DND-41 (cell line): ENCODE results near the gene ATOX1.

Source experiments
- ATAC-seq: fragments of 200-7000 bp; cut with Tn5 transposase; 3 replicates; pipeline ENCODE4 v1.9.1; 2021; ENCODE audit warnings: low read depth; ENCODE audit not compliant: insufficient read depth
- DNase-seq: peaks from one replicate; pipeline ENCODE4 v3.0.0-alpha.2; 2020
- H2AFZ ChIP-seq: 2 replicates; pipeline ENCODE4 v1.6.0; 2012; ENCODE audit warnings: low read depth, low read length
- H3K27ac ChIP-seq: 2 replicates; pipeline ENCODE4 v1.5.1; 2012; ENCODE audit warnings: low read length, inconsistent platforms
- H3K27me3 ChIP-seq: fragments of 200-600 bp; sonication (generic); 2 replicates; pipeline ENCODE4 v1.6.0; 2012; ENCODE audit warnings: low read length, mild to moderate bottlenecking, inconsistent platforms; ENCODE audit not compliant: insufficient read depth, poor library complexity
- H3K36me3 ChIP-seq: 2 replicates; pipeline ENCODE4 v1.5.1; 2012; ENCODE audit warnings: low read length, inconsistent platforms; ENCODE audit not compliant: insufficient read depth
- H3K4me1 ChIP-seq: 2 replicates; pipeline ENCODE4 v1.5.1; 2012; ENCODE audit warnings: mild to moderate bottlenecking, low read length; ENCODE audit not compliant: insufficient read depth
- H3K4me2 ChIP-seq: 2 replicates; pipeline ENCODE4 v1.6.0; 2012; ENCODE audit warnings: mild to moderate bottlenecking, moderate library complexity, low read length, inconsistent platforms; ENCODE audit not compliant: insufficient read depth
- H3K4me3 ChIP-seq, 2 experiments: fragments of 200-600 bp in 1 of 2; shearing (Covaris generic) in 1 of 2; 2 replicates each; pipeline ENCODE4 v1.5.1; 2012 to 2016; ENCODE audit warnings: inconsistent platforms in 2 of 2, low read length in 2 of 2, mild to moderate bottlenecking in 2 of 2, low read depth in 1 of 2, moderate library complexity in 1 of 2
- H3K79me2 ChIP-seq: 2 replicates; pipeline ENCODE4 v1.6.0; 2012; ENCODE audit warnings: low read length, inconsistent platforms; ENCODE audit not compliant: insufficient read depth
- H3K9ac ChIP-seq: 2 replicates; pipeline ENCODE4 v1.6.0; 2012; ENCODE audit warnings: low read depth, mild to moderate bottlenecking, inconsistent platforms, low read length, moderate library complexity
- H3K9me3 ChIP-seq: 2 replicates; pipeline ENCODE4 v1.5.1; 2012; ENCODE audit warnings: low read length, moderate library complexity, mild to moderate bottlenecking, inconsistent platforms; ENCODE audit not compliant: insufficient read depth, severe bottlenecking
- H4K20me1 ChIP-seq: 2 replicates; pipeline ENCODE4 v1.6.0; 2012; ENCODE audit warnings: low read length; ENCODE audit not compliant: insufficient read depth
- EZH2 ChIP-seq: IDR thresholded peaks from 3 replicates; pipeline ENCODE4 v1.6.1; 2012; ENCODE audit warnings: borderline replicate concordance, low read depth, mild to moderate bottlenecking, moderate library complexity, low read length, inconsistent platforms; ENCODE audit not compliant: severe bottlenecking
- TF ChIP-seq, protein P1 (sequence below): IDR thresholded peaks from 2 replicates; pipeline ENCODE4 v1.5.1; 2012; ENCODE audit warnings: borderline replicate concordance, low read length, moderate library complexity, mild to moderate bottlenecking; ENCODE audit not compliant: poor library complexity, severe bottlenecking; ENCODE audit errors: extremely low read depth

The ATOX1 gene

DNA sequence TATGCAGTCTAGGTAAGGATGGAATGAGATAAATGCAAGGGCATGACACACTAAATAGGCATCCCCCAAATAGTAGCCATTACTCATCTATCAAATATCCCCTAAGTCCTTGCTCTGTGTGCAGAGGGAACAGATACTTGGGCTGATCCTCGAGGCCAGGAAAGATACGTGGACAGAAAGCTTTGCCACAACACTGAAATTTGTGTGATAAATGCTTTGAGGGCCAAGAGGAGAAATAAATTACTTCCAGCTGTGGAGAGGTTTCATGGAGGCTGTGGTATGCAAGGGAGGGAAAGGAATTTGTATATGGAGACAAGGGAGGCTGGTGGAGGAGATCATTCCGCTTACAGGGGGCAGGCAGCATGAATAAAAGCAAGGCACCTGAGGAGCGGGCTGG is 18.5 kb downstream of the ATOX1 start:
- Histone ChIP-seq H3K36me3 (peaks cover 21% of the 10 kb centered on the region), H3K4me1 (no peaks in the 10 kb centered on the region), H3K79me2 (no peaks in the 10 kb centered on the region), H3K27me3 (no peaks in the 10 kb centered on the region), H3K9me3 (no peaks in the 10 kb centered on the region), H4K20me1 (0 out of 2 replicates have a peak, but pooled peaks cover 3% of the 10 kb centered on the region), H3K9ac (no peak overlapping the region), H3K4me2 (no peak overlapping the region), H3K4me3 (no peak overlapping the region), H2AFZ (no peak overlapping the region), H3K27ac (no peak overlapping the region)
- TF ChIP-seq, protein P1, sequence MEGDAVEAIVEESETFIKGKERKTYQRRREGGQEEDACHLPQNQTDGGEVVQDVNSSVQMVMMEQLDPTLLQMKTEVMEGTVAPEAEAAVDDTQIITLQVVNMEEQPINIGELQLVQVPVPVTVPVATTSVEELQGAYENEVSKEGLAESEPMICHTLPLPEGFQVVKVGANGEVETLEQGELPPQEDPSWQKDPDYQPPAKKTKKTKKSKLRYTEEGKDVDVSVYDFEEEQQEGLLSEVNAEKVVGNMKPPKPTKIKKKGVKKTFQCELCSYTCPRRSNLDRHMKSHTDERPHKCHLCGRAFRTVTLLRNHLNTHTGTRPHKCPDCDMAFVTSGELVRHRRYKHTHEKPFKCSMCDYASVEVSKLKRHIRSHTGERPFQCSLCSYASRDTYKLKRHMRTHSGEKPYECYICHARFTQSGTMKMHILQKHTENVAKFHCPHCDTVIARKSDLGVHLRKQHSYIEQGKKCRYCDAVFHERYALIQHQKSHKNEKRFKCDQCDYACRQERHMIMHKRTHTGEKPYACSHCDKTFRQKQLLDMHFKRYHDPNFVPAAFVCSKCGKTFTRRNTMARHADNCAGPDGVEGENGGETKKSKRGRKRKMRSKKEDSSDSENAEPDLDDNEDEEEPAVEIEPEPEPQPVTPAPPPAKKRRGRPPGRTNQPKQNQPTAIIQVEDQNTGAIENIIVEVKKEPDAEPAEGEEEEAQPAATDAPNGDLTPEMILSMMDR, result no peak
- TF ChIP-seq EZH2, result no peak
- no peak for DNase-seq
- no peak for ATAC-seq

DNA sequence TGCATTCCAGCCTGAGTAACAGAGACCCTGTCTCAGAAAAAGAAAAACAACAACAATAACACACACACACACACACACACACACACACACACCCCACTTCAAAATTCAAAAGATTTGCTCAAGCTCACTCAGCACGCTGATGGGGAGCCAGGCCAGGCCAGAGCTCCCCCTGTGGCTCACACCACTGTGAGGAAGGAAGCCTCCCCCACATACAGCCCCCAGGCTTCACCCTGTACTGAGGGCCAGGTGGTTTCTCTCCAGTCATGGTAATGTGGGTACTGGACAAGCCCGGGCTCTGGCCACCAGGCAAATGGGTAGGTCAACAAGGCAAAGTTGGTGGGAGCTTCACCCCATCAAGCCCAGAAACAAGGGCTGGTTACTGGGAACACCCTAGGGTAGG is 19.0 kb downstream of the ATOX1 start:
- Histone ChIP-seq H3K4me2 (no peak overlapping the region), H3K36me3 (peaks cover 16% of the 10 kb centered on the region; the same call in 1 of the 2 replicates), H3K9ac (no peak overlapping the region), H3K4me3 (no peak overlapping the region), H4K20me1 (0 out of 2 replicates have a peak, but pooled peaks cover 3% of the 10 kb centered on the region), H3K27ac (no peak overlapping the region), H3K79me2 (no peaks in the 10 kb centered on the region), H2AFZ (no peak overlapping the region), H3K27me3 (no peaks in the 10 kb centered on the region), H3K4me1 (no peaks in the 10 kb centered on the region), H3K9me3 (no peaks in the 10 kb centered on the region)
- no peak for ATAC-seq
- no peak for DNase-seq
- no peak for TF ChIP-seq EZH2
- TF ChIP-seq, protein P1, result no peak

DNA sequence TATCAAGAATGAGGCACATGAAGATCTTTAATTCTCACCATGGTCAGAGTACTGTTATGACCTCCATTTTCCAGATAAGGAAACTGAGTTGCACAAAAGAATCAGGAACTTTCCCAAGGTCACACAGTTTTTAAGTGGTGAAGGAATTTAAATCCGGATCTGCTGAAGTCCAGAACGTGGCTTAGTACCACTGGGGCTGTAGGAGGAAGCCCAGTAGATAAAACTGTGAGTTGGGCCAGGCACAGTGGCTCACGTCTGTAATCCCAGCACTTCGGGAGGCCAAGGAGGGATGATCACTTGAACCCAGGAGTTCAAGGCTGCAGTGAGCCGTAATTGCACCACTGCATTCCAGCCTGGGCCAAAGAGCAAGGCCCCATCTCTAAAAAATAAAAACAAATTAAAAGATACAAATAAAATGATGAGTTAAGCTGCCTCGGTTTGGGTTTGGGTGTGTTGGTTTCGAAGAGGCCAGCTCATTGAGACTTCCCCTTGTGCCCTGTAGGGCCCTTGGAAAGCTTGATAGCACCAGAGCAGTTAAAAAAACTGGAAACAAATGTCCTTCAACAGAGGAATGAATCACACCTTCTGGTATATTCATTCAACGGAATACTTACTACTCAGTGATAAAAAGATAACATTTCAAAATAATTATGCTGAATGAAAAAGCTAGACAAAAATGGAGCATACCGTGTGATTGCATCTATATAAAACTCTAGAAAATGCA is 20.1 kb downstream of the ATOX1 start:
- no peaks in the 10 kb centered on the region for H3K9me3 ChIP-seq
- no peaks in the 10 kb centered on the region for H3K4me1 ChIP-seq
- H3K9ac ChIP-seq, result no peak overlapping the region
- ATAC-seq, result no peak
- no peaks in the 10 kb centered on the region for H3K27me3 ChIP-seq
- no peak overlapping the region for H3K4me3 ChIP-seq
- H3K27ac ChIP-seq, result no peak overlapping the region
- no peak overlapping the region for H3K4me2 ChIP-seq
- 0 out of 2 replicates have a peak, but pooled peaks cover 3% of the 10 kb centered on the region for H4K20me1 ChIP-seq
- H2AFZ ChIP-seq, result no peak overlapping the region
- no peaks in the 10 kb centered on the region for H3K79me2 ChIP-seq
- no peak for TF ChIP-seq EZH2
- TF ChIP-seq, protein P1, result no peak
- H3K36me3 ChIP-seq, result peaks cover 8% of the 10 kb centered on the region; the same call in 1 of the 2 replicates
- no peak for DNase-seq
